Measurements from ENCODE around the gene SPPL2B.

The SPPL2B gene

GRCh38 chr19:2302319-2303210 is 25.9 kb upstream of the SPPL2B start:
- Histone ChIP-seq H3K9me3 (ENCODE audit: control insufficient read depth in 5 of 5, low read length in 5 of 5) (no peaks in the 10 kb centered on the region), H3K4me3 (ENCODE audit: low read depth in 1 of 5, low read length in 5 of 5) (peak overlapping the region in 4 of 5 donors; percentile 11 to 49 (median 40)), H3K36me3 (ENCODE audit: control insufficient read depth in 5 of 5, insufficient read depth in 5 of 5, low read length in 5 of 5) (no peaks in the 10 kb centered on the region), H3K4me1 (ENCODE audit: control insufficient read depth in 5 of 5, insufficient read depth in 5 of 5, low read length in 5 of 5) (peaks cover 0 to 13% (median 7%) of the 10 kb centered on the region in 5 donors), H3K27me3 (ENCODE audit: control insufficient read depth in 5 of 5, insufficient read depth in 4 of 5, low read length in 5 of 5) (peaks cover 21 to 49% (median 41%) of the 10 kb centered on the region in 5 donors), H3K9ac (ENCODE audit: low read length in 5 of 5) (peak overlapping the region in 1 of 5 donors; percentile 35), H3K27ac (ENCODE audit: low read depth, low read length) (no peak overlapping the region)

DNA sequence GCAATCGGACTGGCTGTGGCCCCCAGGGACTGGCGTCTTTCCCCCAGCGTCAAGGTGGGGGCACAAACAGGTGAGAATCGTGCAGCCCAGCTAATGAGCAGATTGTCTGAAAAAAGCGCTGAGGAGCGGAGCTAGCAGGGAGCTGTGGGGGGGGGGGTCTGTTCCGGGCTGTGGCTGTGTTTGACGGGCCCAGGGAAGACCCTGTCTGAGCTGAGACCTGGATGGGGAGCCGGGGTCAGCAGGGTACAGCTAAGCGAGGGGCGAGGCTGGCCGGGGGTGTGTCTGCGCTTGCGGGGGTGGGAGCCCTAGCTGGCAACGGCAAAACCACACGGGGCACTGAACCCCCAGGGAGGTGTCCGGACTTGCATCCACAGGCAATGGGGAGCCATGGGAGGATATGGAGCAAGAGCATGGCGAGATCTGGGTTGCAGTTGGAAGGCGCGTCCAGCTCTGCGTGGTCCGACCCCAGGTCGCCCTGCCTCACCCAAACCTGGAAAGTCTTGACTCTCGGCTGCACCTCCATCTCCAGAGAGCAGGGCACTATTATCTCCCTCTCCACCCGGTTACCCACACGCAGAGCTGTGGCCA is 25.2 kb upstream of the SPPL2B start:
- H3K27me3 ChIP-seq (ENCODE audit: control insufficient read depth in 5 of 5, insufficient read depth in 4 of 5, low read length in 5 of 5): peaks cover 22 to 53% (median 44%) of the 10 kb centered on the region in 5 donors
- H3K9ac ChIP-seq (ENCODE audit: low read length in 5 of 5): no peak overlapping the region
- peaks cover 0 to 18% (median 9%) of the 10 kb centered on the region in 5 donors for H3K4me1 ChIP-seq (ENCODE audit: control insufficient read depth in 5 of 5, insufficient read depth in 5 of 5, low read length in 5 of 5)
- H3K9me3 ChIP-seq (ENCODE audit: control insufficient read depth in 5 of 5, low read length in 5 of 5): no peaks in the 10 kb centered on the region
- H3K36me3 ChIP-seq (ENCODE audit: control insufficient read depth in 5 of 5, insufficient read depth in 5 of 5, low read length in 5 of 5): no peaks in the 10 kb centered on the region
- no peak overlapping the region for H3K27ac ChIP-seq (ENCODE audit: low read depth, low read length)
- no peak overlapping the region for H3K4me3 ChIP-seq (ENCODE audit: low read depth in 1 of 5, low read length in 5 of 5)

GRCh38 chr19:2305452-2306280 is 22.8 kb upstream of the SPPL2B start:
- Histone ChIP-seq H3K27ac (ENCODE audit: low read depth, low read length) (no peak overlapping the region), H3K9ac (ENCODE audit: low read length in 5 of 5) (no peak overlapping the region), H3K4me3 (ENCODE audit: low read depth in 1 of 5, low read length in 5 of 5) (no peak overlapping the region), H3K9me3 (ENCODE audit: control insufficient read depth in 5 of 5, low read length in 5 of 5) (no peaks in the 10 kb centered on the region), H3K27me3 (ENCODE audit: control insufficient read depth in 5 of 5, insufficient read depth in 4 of 5, low read length in 5 of 5) (peaks cover 33 to 65% (median 56%) of the 10 kb centered on the region in 5 donors), H3K4me1 (ENCODE audit: control insufficient read depth in 5 of 5, insufficient read depth in 5 of 5, low read length in 5 of 5) (peaks cover 0 to 20% (median 11%) of the 10 kb centered on the region in 5 donors), H3K36me3 (ENCODE audit: control insufficient read depth in 5 of 5, insufficient read depth in 5 of 5, low read length in 5 of 5) (no peaks in the 10 kb centered on the region)

DNA sequence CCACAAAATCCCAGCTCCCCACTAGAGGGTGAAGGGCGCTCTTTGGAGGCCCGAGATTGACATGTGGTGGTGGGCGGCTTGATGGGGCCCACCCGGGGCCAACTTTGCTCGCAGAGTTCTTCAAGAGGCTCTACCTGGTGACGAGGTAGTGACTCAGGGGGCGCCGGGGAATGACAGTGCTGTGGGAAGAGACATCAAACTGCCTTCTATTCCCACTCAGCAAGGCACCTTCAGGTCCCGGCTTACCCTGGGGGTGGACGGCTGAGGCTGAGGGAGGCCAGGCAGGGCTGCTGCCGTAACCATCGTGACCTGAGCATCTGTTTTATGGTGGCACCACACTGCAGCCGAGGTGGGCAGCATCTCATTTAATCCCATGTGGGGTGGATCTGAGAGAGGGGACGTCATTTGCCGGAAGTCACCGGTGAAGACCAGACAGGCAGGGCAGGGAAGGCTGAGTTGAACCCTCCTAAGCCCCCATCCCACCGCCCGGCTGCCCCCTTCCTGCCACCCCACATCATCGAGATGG is 22.1 kb upstream of the SPPL2B start:
- Histone ChIP-seq H3K4me1 (ENCODE audit: control insufficient read depth in 5 of 5, insufficient read depth in 5 of 5, low read length in 5 of 5) (peaks cover 0 to 20% (median 11%) of the 10 kb centered on the region in 5 donors), H3K36me3 (ENCODE audit: control insufficient read depth in 5 of 5, insufficient read depth in 5 of 5, low read length in 5 of 5) (no peaks in the 10 kb centered on the region), H3K4me3 (ENCODE audit: low read depth in 1 of 5, low read length in 5 of 5) (no peak overlapping the region), H3K27ac (ENCODE audit: low read depth, low read length) (no peak overlapping the region), H3K9me3 (ENCODE audit: control insufficient read depth in 5 of 5, low read length in 5 of 5) (no peaks in the 10 kb centered on the region), H3K9ac (ENCODE audit: low read length in 5 of 5) (no peak overlapping the region), H3K27me3 (ENCODE audit: control insufficient read depth in 5 of 5, insufficient read depth in 4 of 5, low read length in 5 of 5) (peaks cover 33 to 59% (median 52%) of the 10 kb centered on the region in 5 donors)

DNA sequence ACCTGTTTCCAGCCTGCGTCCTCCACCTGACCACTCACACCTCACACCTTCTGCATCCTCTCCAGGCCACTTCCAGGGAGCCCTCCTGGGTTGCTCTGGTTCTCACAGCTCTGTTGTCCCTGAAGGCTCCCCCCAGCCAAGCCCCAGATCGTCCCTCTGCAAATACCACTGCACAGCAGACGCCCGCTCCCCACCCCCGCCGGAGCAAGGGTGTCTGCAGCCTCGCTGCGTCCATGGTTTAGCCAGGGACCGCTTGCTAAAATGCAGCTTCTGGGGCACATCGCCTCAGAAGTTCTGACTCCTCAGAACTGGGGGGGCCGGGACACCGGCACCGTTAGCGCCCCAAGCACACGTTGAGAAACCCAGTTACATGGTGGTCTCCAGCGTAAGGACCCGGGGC is 21.5 kb upstream of the SPPL2B start:
- Histone ChIP-seq H3K4me3 (ENCODE audit: low read depth in 1 of 5, low read length in 5 of 5) (no peak overlapping the region), H3K27ac (ENCODE audit: low read depth, low read length) (no peak overlapping the region), H3K27me3 (ENCODE audit: control insufficient read depth in 5 of 5, insufficient read depth in 4 of 5, low read length in 5 of 5) (peaks cover 33 to 57% (median 51%) of the 10 kb centered on the region in 5 donors), H3K9me3 (ENCODE audit: control insufficient read depth in 5 of 5, low read length in 5 of 5) (no peaks in the 10 kb centered on the region), H3K9ac (ENCODE audit: low read length in 5 of 5) (no peak overlapping the region), H3K36me3 (ENCODE audit: control insufficient read depth in 5 of 5, insufficient read depth in 5 of 5, low read length in 5 of 5) (no peaks in the 10 kb centered on the region), H3K4me1 (ENCODE audit: control insufficient read depth in 5 of 5, insufficient read depth in 5 of 5, low read length in 5 of 5) (peaks cover 0 to 20% (median 11%) of the 10 kb centered on the region in 5 donors)

DNA sequence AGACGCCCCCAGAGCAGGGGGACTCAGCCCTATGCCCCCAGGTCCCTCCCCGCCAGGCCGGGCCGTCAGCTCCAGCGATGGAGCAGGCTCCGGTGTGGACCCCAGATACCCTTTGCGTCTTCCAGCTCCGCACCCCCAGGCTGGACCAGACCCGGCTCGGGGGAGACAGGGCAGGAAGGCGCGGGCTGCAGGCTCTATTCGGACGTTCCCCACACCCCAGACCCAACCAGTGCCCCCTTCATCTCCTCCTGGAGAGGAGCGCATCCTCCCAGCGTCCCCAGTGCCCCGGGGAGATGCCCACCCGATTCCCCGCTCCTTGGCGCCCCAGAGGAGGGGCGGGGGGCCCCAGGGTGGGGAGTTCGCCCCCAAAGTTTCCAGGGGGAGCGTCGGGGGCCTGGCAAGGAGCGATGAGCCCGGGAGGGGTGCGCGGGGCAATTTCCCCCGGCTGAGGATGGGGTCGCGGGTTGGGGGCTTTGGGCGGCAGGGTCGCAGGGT is 20.9 kb upstream of the SPPL2B start:
- Histone ChIP-seq H3K36me3 (ENCODE audit: control insufficient read depth in 5 of 5, insufficient read depth in 5 of 5, low read length in 5 of 5) (no peaks in the 10 kb centered on the region), H3K4me3 (ENCODE audit: low read depth in 1 of 5, low read length in 5 of 5) (no peak overlapping the region), H3K27ac (ENCODE audit: low read depth, low read length) (no peak overlapping the region), H3K9me3 (ENCODE audit: control insufficient read depth in 5 of 5, low read length in 5 of 5) (no peaks in the 10 kb centered on the region), H3K4me1 (ENCODE audit: control insufficient read depth in 5 of 5, insufficient read depth in 5 of 5, low read length in 5 of 5) (peaks cover 0 to 14% (median 6%) of the 10 kb centered on the region in 5 donors), H3K27me3 (ENCODE audit: control insufficient read depth in 5 of 5, insufficient read depth in 4 of 5, low read length in 5 of 5) (peaks cover 34 to 57% (median 50%) of the 10 kb centered on the region in 5 donors), H3K9ac (ENCODE audit: low read length in 5 of 5) (no peak overlapping the region)

GRCh38 chr19:2308114-2308556 is 20.3 kb upstream of the SPPL2B start, which contains the start of gene LINGO3:
LINGO3 (minus strand) TSS chr19:2308154; CDS start chr19:2291776, 16,378 bp downstream.
- Histone ChIP-seq H3K9ac (ENCODE audit: low read length in 5 of 5) (no peak within 1 kb of the TSS), H3K4me1 (ENCODE audit: control insufficient read depth in 5 of 5, insufficient read depth in 5 of 5, low read length in 5 of 5) (peaks cover 0 to 8% (median 4%) of the 10 kb centered on the region in 5 donors), H3K27ac (ENCODE audit: low read depth, low read length) (no peak within 1 kb of the TSS), H3K4me3 (ENCODE audit: low read depth in 1 of 5, low read length in 5 of 5) (peak within 1 kb of the TSS in 1 of 5 donors; percentile 47), H3K9me3 (ENCODE audit: control insufficient read depth in 5 of 5, low read length in 5 of 5) (no peaks in the 10 kb centered on the region), H3K27me3 (ENCODE audit: control insufficient read depth in 5 of 5, insufficient read depth in 4 of 5, low read length in 5 of 5) (peaks cover 30 to 57% (median 48%) of the 10 kb centered on the region in 5 donors), H3K36me3 (ENCODE audit: control insufficient read depth in 5 of 5, insufficient read depth in 5 of 5, low read length in 5 of 5) (no peaks in the 10 kb centered on the region)

GRCh38 chr19:2309734-2310362 is 18.6 kb upstream of the SPPL2B start:
- Histone ChIP-seq H3K9me3 (ENCODE audit: control insufficient read depth in 5 of 5, low read length in 5 of 5) (peaks cover 0 to 3% (median 0%) of the 10 kb centered on the region in 5 donors), H3K9ac (ENCODE audit: low read length in 5 of 5) (no peak overlapping the region), H3K36me3 (ENCODE audit: control insufficient read depth in 5 of 5, insufficient read depth in 5 of 5, low read length in 5 of 5) (no peaks in the 10 kb centered on the region), H3K4me1 (ENCODE audit: control insufficient read depth in 5 of 5, insufficient read depth in 5 of 5, low read length in 5 of 5) (peaks cover 0 to 8% (median 4%) of the 10 kb centered on the region in 5 donors), H3K4me3 (ENCODE audit: low read depth in 1 of 5, low read length in 5 of 5) (no peak overlapping the region), H3K27ac (ENCODE audit: low read depth, low read length) (no peak overlapping the region), H3K27me3 (ENCODE audit: control insufficient read depth in 5 of 5, insufficient read depth in 4 of 5, low read length in 5 of 5) (peaks cover 30 to 50% (median 45%) of the 10 kb centered on the region in 5 donors)

GRCh38 chr19:2311093-2311492 is 17.4 kb upstream of the SPPL2B start:
- Histone ChIP-seq H3K4me3 (ENCODE audit: low read depth in 1 of 5, low read length in 5 of 5) (no peak overlapping the region), H3K9ac (ENCODE audit: low read length in 5 of 5) (no peak overlapping the region), H3K36me3 (ENCODE audit: control insufficient read depth in 5 of 5, insufficient read depth in 5 of 5, low read length in 5 of 5) (no peaks in the 10 kb centered on the region), H3K4me1 (ENCODE audit: control insufficient read depth in 5 of 5, insufficient read depth in 5 of 5, low read length in 5 of 5) (peaks cover 0 to 13% (median 5%) of the 10 kb centered on the region in 5 donors), H3K27me3 (ENCODE audit: control insufficient read depth in 5 of 5, insufficient read depth in 4 of 5, low read length in 5 of 5) (peaks cover 30 to 50% (median 44%) of the 10 kb centered on the region in 5 donors), H3K27ac (ENCODE audit: low read depth, low read length) (no peak overlapping the region), H3K9me3 (ENCODE audit: control insufficient read depth in 5 of 5, low read length in 5 of 5) (peaks cover 0 to 13% (median 0%) of the 10 kb centered on the region in 5 donors)

All from subcutaneous abdominal adipose tissue (tissue), 5 donors.